OCI-LY1 (cell line): ENCODE results near the gene MEAF6.

ENCODE experiments used
- H2AFZ ChIP-seq: fragments of 200-600 bp; sonication (generic), shearing (Covaris generic); 2 replicates; pipeline ENCODE4 v1.6.0; 2014; ENCODE audit warnings: antibody characterized with exemption, mild to moderate bottlenecking, low read length
- H3F3A ChIP-seq: fragments of 200-600 bp; sonication (generic), shearing (Covaris generic); 2 replicates; pipeline ENCODE4 v1.6.0; 2014; ENCODE audit warnings: mild to moderate bottlenecking, antibody characterized with exemption, low read length, moderate library complexity; ENCODE audit not compliant: insufficient read depth
- H3K27ac ChIP-seq: fragments of 200-600 bp; sonication (generic); 2 replicates; pipeline ENCODE4 v1.5.1; 2014; ENCODE audit warnings: low read length, mixed run types, mild to moderate bottlenecking, low read depth; ENCODE audit not compliant: poor library complexity, severe bottlenecking
- H3K27me3 ChIP-seq: fragments of 200-600 bp; sonication (generic); 2 replicates; pipeline ENCODE4 v1.6.0; 2014; ENCODE audit warnings: antibody characterized with exemption, mild to moderate bottlenecking, low read length, moderate library complexity; ENCODE audit not compliant: insufficient read depth
- H3K36me3 ChIP-seq: fragments of 200-600 bp; sonication (generic); 2 replicates; pipeline ENCODE4 v1.6.1; 2014; ENCODE audit warnings: mild to moderate bottlenecking, antibody characterized with exemption, low read length, moderate library complexity, mixed read lengths; ENCODE audit not compliant: insufficient read depth
- H3K4me1 ChIP-seq: fragments of 200-600 bp; sonication (generic); 2 replicates; pipeline ENCODE4 v1.5.1; 2014; ENCODE audit warnings: mild to moderate bottlenecking, low read length, moderate library complexity; ENCODE audit not compliant: insufficient read depth, severe bottlenecking
- H3K4me2 ChIP-seq: fragments of 200-600 bp; sonication (generic), shearing (Covaris generic); 2 replicates; pipeline ENCODE4 v1.6.1; 2014; ENCODE audit warnings: low read length
- H3K4me3 ChIP-seq: fragments of 200-600 bp; sonication (generic); 2 replicates; pipeline ENCODE4 v1.5.1; 2014; ENCODE audit warnings: low read length, low read depth, mild to moderate bottlenecking, mixed read lengths; ENCODE audit not compliant: poor library complexity, severe bottlenecking
- H3K79me2 ChIP-seq: fragments of 200-600 bp; shearing (Covaris generic); 2 replicates; pipeline ENCODE4 v1.6.1; 2016; ENCODE audit warnings: mixed run types, low read length, mixed read lengths; ENCODE audit not compliant: insufficient read depth
- H3K9ac ChIP-seq: fragments of 200-600 bp; sonication (generic), shearing (Covaris generic); 2 replicates; pipeline ENCODE4 v1.6.1; 2014; ENCODE audit warnings: mild to moderate bottlenecking, low read length, mixed read lengths
- H3K9me2 ChIP-seq: fragments of 200-600 bp; sonication (generic), shearing (Covaris generic); 2 replicates; pipeline ENCODE4 v1.6.1; 2014; ENCODE audit warnings: low read depth, mild to moderate bottlenecking, low read length, mixed read lengths
- H3K9me3 ChIP-seq: fragments of 200-600 bp; shearing (Covaris generic); 2 replicates; pipeline ENCODE4 v1.6.1; 2014; ENCODE audit warnings: low read length, mixed read lengths
- H4K20me1 ChIP-seq: fragments of 200-600 bp; sonication (generic), shearing (Covaris generic); 2 replicates; pipeline ENCODE4 v1.6.0; 2016; ENCODE audit warnings: mild to moderate bottlenecking, low read length; ENCODE audit not compliant: insufficient read depth
- CTCF ChIP-seq: fragments of 200-600 bp; sonication (generic), shearing (Covaris generic); IDR thresholded peaks from 2 replicates; pipeline ENCODE4 v1.5.1; 2017; ENCODE audit warnings: mild to moderate bottlenecking, antibody characterized with exemption, low read length, moderate library complexity, mixed read lengths
- EZH2 ChIP-seq: fragments of 200-600 bp; sonication (generic), shearing (Covaris generic); IDR thresholded peaks from 2 replicates; pipeline ENCODE4 v1.8.0; 2017; ENCODE audit warnings: borderline replicate concordance, mixed run types, mild to moderate bottlenecking, antibody characterized with exemption, low read length, moderate library complexity, mixed read lengths

MEAF6 gene

GRCh38 chr1:37468037-37468436 lies 46.5 kb downstream of the MEAF6 start:
- H3K27me3 ChIP-seq: no peaks in the 10 kb centered on the region
- no peaks in the 10 kb centered on the region for H3K79me2 ChIP-seq
- no peaks in the 10 kb centered on the region for H3K36me3 ChIP-seq
- no peaks in the 10 kb centered on the region for H3K9me2 ChIP-seq
- no peak overlapping the region for H3K27ac ChIP-seq
- H2AFZ ChIP-seq: no peak overlapping the region
- no peak overlapping the region for H3K4me3 ChIP-seq
- H3K4me2 ChIP-seq: no peak overlapping the region
- H3K9ac ChIP-seq: no peak overlapping the region
- H3K4me1 ChIP-seq: no peaks in the 10 kb centered on the region
- TF ChIP-seq EZH2 (no peak), CTCF (no peak)
- no peaks in the 10 kb centered on the region for H3F3A ChIP-seq
- no peaks in the 10 kb centered on the region for H4K20me1 ChIP-seq
- H3K9me3 ChIP-seq: no peaks in the 10 kb centered on the region

- no peaks in the 10 kb centered on the region for H3K4me1 ChIP-seq
- H3K79me2 ChIP-seq: no peaks in the 10 kb centered on the region
- TF ChIP-seq CTCF: no peak
- H2AFZ ChIP-seq: no peak overlapping the region
- H3K36me3 ChIP-seq: no peaks in the 10 kb centered on the region
- H3K9me2 ChIP-seq: no peaks in the 10 kb centered on the region
- no peak overlapping the region for H3K4me3 ChIP-seq
- H3F3A ChIP-seq: no peaks in the 10 kb centered on the region
- no peak overlapping the region for H3K27ac ChIP-seq
- H3K27me3 ChIP-seq: no peaks in the 10 kb centered on the region
- H4K20me1 ChIP-seq: no peaks in the 10 kb centered on the region
- no peak overlapping the region for H3K4me2 ChIP-seq
- H3K9ac ChIP-seq: no peak overlapping the region
- H3K9me3 ChIP-seq: no peaks in the 10 kb centered on the region
Observed at GRCh38 chr1:37465593-37466517, 48.7 kb downstream of the MEAF6 start.

- no peak overlapping the region for H3K4me2 ChIP-seq
- H2AFZ ChIP-seq: no peak overlapping the region
- no peaks in the 10 kb centered on the region for H3F3A ChIP-seq
- no peaks in the 10 kb centered on the region for H3K79me2 ChIP-seq
- no peaks in the 10 kb centered on the region for H3K4me1 ChIP-seq
- no peaks in the 10 kb centered on the region for H4K20me1 ChIP-seq
- no peak overlapping the region for H3K9ac ChIP-seq
- no peaks in the 10 kb centered on the region for H3K36me3 ChIP-seq
- TF ChIP-seq CTCF: no peak
- TF ChIP-seq EZH2: no peak
- H3K4me3 ChIP-seq: no peak overlapping the region
- H3K27ac ChIP-seq: no peak overlapping the region
- H3K27me3 ChIP-seq: no peaks in the 10 kb centered on the region
- no peaks in the 10 kb centered on the region for H3K9me2 ChIP-seq
- H3K9me3 ChIP-seq: no peaks in the 10 kb centered on the region
Observed at GRCh38 chr1:37464443-37464842, 50.1 kb downstream of the MEAF6 start.
